Right atrium auricular region (tissue), 2 donors: ENCODE results near the gene EFNA3. TPM values are rescaled to one million over a fixed set of nuclear protein-coding genes. Genes with fewer than 3 reads are reported as not detected.

ENCODE experiments used
- DNase-seq: peaks from one replicate; pipeline ENCODE4 v3.0.0-alpha.2; 2019; ENCODE audit warnings: low spot score
- H3K27ac ChIP-seq, 2 donors: fragments of 200-600 bp; sonication (generic); 1 replicate in 1 of 2; 2 replicates in 1 of 2; pipeline ENCODE4 v1.5.1; 2016 to 2019
- H3K27me3 ChIP-seq, 2 donors: fragments of 200-600 bp; sonication (generic); one replicate each; pipeline versions ENCODE4 v1.5.1 to v1.6.0; 2017 to 2019
- H3K36me3 ChIP-seq: fragments of 200-600 bp; sonication (generic); one replicate; pipeline ENCODE4 v1.5.1; 2016
- H3K4me1 ChIP-seq, 2 donors: fragments of 200-600 bp; sonication (generic); one replicate each; pipeline versions ENCODE4 v1.5.1 to v1.6.0; 2017 to 2019
- H3K4me3 ChIP-seq, 2 donors: fragments of 200-600 bp; sonication (generic); 1 replicate in 1 of 2; 2 replicates in 1 of 2; pipeline ENCODE4 v1.5.1; 2017 to 2019; ENCODE audit warnings: mild to moderate bottlenecking in 1 of 2, moderate library complexity in 1 of 2
- H3K9me3 ChIP-seq, 2 donors: fragments of 200-600 bp; sonication (generic); one replicate each; pipeline ENCODE4 v1.5.1; 2019
- CTCF ChIP-seq, 2 donors: fragments of 200-600 bp; sonication (generic); IDR thresholded peaks; one replicate each; pipeline ENCODE4 v1.5.1; 2019; ENCODE audit warnings: antibody characterized with exemption in 2 of 2
- total RNA-seq, 2 donors: library from RNA; depleted of rRNA; stranded (reverse); fragments of >200 nt; gene quantifications; one replicate each; pipeline ENCODE4 v1.1.0, GENCODE V29; 2016

EFNA3 gene
- total RNA-seq, 2 donors from 2014 or later = 3.2 TPM; not detected in 1

- no peak for DNase-seq
- Histone ChIP-seq H3K27me3 (no peaks in the 10 kb centered on the region), H3K27ac (no peak overlapping the region), H3K9me3 (no peaks in the 10 kb centered on the region), H3K4me3 (no peak overlapping the region), H3K4me1 (peaks cover 0 to 23% of the 10 kb centered on the region in 2 donors), H3K36me3 (no peaks in the 10 kb centered on the region)
- no peak for TF ChIP-seq CTCF (IDR thresholded peaks at IDR 0.05)
These were observed 10.0 kb upstream of the EFNA3 start for GRCh38 chr1:155068599-155068998.

GRCh38 chr1:155069551-155070157 is 9.0 kb upstream of the EFNA3 start:
- no peak for TF ChIP-seq CTCF (IDR thresholded peaks at IDR 0.05)
- no peak overlapping the region for H3K27ac ChIP-seq
- no peak for DNase-seq
- H3K4me3 ChIP-seq = no peak overlapping the region
- peaks cover 0 to 17% of the 10 kb centered on the region in 2 donors for H3K4me1 ChIP-seq
- no peaks in the 10 kb centered on the region for H3K9me3 ChIP-seq
- no peaks in the 10 kb centered on the region for H3K36me3 ChIP-seq
- H3K27me3 ChIP-seq = no peaks in the 10 kb centered on the region

GRCh38 chr1:155070158-155070621 is 8.4 kb upstream of the EFNA3 start:
- Histone ChIP-seq H3K27me3 (no peaks in the 10 kb centered on the region), H3K36me3 (no peaks in the 10 kb centered on the region), H3K9me3 (no peaks in the 10 kb centered on the region), H3K27ac (peak overlapping the region in 1 of 2 donors; percentile 71), H3K4me1 (peaks cover 0 to 17% of the 10 kb centered on the region in 2 donors), H3K4me3 (peak overlapping the region in 1 of 2 donors; percentile 50)
- no peak for DNase-seq
- no peak for TF ChIP-seq CTCF (IDR thresholded peaks at IDR 0.05)

- TF ChIP-seq CTCF (IDR thresholded peaks at IDR 0.05) = peak; percentile 18 to 51
- DNase-seq = peak; percentile 84
- Histone ChIP-seq H3K4me1 (peaks cover 0 to 17% of the 10 kb centered on the region in 2 donors), H3K27me3 (no peaks in the 10 kb centered on the region), H3K4me3 (peak overlapping the region; percentile 30 to 50), H3K27ac (peak overlapping the region; percentile 71 to 81), H3K9me3 (no peaks in the 10 kb centered on the region), H3K36me3 (no peaks in the 10 kb centered on the region)
These were observed 7.7 kb upstream of the EFNA3 start for GRCh38 chr1:155070721-155071569.

GRCh38 chr1:155071701-155072100 is 6.9 kb upstream of the EFNA3 start:
- H3K27ac ChIP-seq = peak overlapping the region in 1 of 2 donors; percentile 81
- no peak for DNase-seq
- H3K9me3 ChIP-seq = no peaks in the 10 kb centered on the region
- H3K4me1 ChIP-seq = peaks cover 0 to 17% of the 10 kb centered on the region in 2 donors
- H3K4me3 ChIP-seq = no peak overlapping the region
- no peaks in the 10 kb centered on the region for H3K27me3 ChIP-seq
- no peak for TF ChIP-seq CTCF (IDR thresholded peaks at IDR 0.05)
- no peaks in the 10 kb centered on the region for H3K36me3 ChIP-seq
